GM21526 (cell line): ENCODE results near the gene CAT.

ENCODE experiments used
- ATAC-seq: cut with Tn5 transposase; IDR thresholded peaks from one replicate; pipeline ENCODE4 v1.9.1; 2021; ENCODE audit warnings: moderate library complexity; ENCODE audit not compliant: unreplicated experiment, low FRiP score

CAT gene

DNA sequence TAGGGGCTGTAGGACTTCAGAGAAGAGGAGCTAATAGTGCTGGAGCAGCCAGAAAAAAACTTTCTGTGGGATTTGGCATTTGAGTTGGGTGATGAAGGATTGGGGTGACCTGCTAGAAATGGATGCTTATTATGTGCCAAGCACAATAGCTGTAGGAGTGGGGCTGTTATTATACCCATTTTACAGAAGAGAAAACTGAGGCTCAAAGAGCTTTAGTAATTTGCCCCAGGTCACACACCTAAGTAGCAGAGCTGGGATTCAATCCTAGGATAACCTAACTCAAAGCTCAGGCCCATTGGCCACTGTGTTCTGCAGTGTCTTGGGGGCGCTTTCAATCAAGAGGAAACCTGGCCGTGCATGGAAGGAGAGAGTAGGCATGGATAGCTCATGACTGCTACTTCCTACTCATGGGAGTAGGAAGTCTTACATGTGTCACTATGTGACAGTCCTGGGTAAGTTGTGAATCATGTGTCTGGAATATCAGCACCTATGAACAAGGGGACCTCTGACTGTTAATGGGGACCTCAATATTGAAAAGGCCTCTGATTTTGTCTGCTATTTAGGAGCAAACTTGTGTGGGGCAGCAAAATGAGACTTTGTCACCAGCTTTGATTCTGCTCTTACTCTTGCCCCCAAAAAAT lies 81.0 kb downstream of the CAT start:
- no peak for ATAC-seq

DNA sequence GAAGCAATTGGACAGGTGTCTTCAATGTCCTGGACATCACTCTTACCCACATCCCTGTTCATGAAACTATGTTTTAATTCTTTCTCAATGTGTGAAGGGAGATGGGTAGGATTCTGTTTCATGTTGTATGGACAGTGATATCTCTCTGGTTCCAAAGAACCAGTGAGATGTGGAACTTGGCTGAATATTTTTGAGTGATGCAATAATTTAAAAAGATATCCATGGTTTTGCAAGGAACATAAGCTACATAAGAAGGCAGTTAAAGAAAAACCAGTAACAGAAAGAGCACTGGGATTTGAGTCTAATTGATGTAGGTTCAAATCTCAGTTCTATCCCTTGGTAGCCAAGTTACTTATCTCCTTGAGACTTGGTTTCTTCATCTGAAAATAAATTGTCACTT lies 82.5 kb downstream of the CAT start:
- ATAC-seq, result no peak
